ENCODE results near the gene LACC1. TPM values are rescaled to one million over a fixed set of nuclear protein-coding genes. Genes with fewer than 3 reads are reported as not detected.

LACC1 gene
- total and polyA plus RNA-seq, 2 donors (not counting 3 experiments of a cell fraction or from before 2014, with no cell fraction given): 1.2 to 4.0 TPM

- no peak for FAIRE-seq
- no peak for TF ChIP-seq EZH2 (IDR thresholded peaks at IDR 0.05; ENCODE audit: borderline replicate concordance, low read depth, low read length, severe bottlenecking)
- TF ChIP-seq GATA2 (IDR thresholded peaks at IDR 0.05; ENCODE audit: insufficient read depth, insufficient read length, low read depth, low read length): no peak
- TF ChIP-seq MYC (IDR thresholded peaks at IDR 0.05; ENCODE audit: low read depth, low read length): no peak
- no peak for TF ChIP-seq FOS (IDR thresholded peaks at IDR 0.05; ENCODE audit: borderline replicate concordance, insufficient read depth, low read length)
- H3K9ac ChIP-seq (replicated peaks; ENCODE audit: extremely low read depth, insufficient read depth, low read length): no peak overlapping the region
- no peak overlapping the region for H3K4me2 ChIP-seq (ENCODE audit: insufficient read depth, low read length)
- no peaks in the 10 kb centered on the region for H4K20me1 ChIP-seq (replicated peaks; ENCODE audit: control insufficient read depth, extremely low read depth, insufficient read depth, low read length)
- DNase-seq (ENCODE audit: low read depth, low spot score): no peak
- H2AFZ ChIP-seq (ENCODE audit: low read depth, low read length): no peak overlapping the region
- no peak overlapping the region for H3K27ac ChIP-seq (ENCODE audit: insufficient read depth, low read depth, low read length)
- H3K36me3 ChIP-seq (ENCODE audit: control insufficient read depth in 2 of 2, extremely low read depth in 1 of 2, insufficient read depth in 2 of 2, low read length in 2 of 2): no peaks in the 10 kb centered on the region
- no TSS peak for BruUV-seq (replicated peaks)
- intact Hi-C loops (cut with micrococcal nuclease) (no loop called here), dilution Hi-C loops (cut with MboI; ENCODE audit: extremely low pct_ligation_motif_present, low sequenced_read_pairs) (loop anchor here (25.0 kb wide), 1 partner anchor 547 kb away; no protein-coding TSS in a partner anchor)
- no peaks in the 10 kb centered on the region for H3K9me3 ChIP-seq (replicated peaks; ENCODE audit: control insufficient read depth, insufficient read depth, low read length)
- no peak overlapping the region for H3K4me3 ChIP-seq (replicated peaks in 1 of 3; ENCODE audit: insufficient read depth in 1 of 3, low read depth in 1 of 3, low read length in 3 of 3)
- peaks cover 6 to 10% of the 10 kb centered on the region in 2 experiments for H3K27me3 ChIP-seq (ENCODE audit: control insufficient read depth in 2 of 2, insufficient read depth in 2 of 2, low read length in 2 of 2)
- ChIA-PET POLR2A (no interaction called here), CTCF (interaction anchor here (1.6 kb wide), 1 partner anchor 21 kb away, joined by 7 read pairs; no protein-coding TSS in a partner anchor)
- no peaks in the 10 kb centered on the region for H3K9me1 ChIP-seq (replicated peaks; ENCODE audit: control insufficient read depth, extremely low read depth, insufficient read depth, low read length)
- H3K79me2 ChIP-seq (ENCODE audit: control insufficient read depth, insufficient read depth, low read length): no peaks in the 10 kb centered on the region
- no peaks in the 10 kb centered on the region for H3K4me1 ChIP-seq (ENCODE audit: control insufficient read depth, extremely low read depth, insufficient read depth, low read length)
Measured at GRCh38 chr13:43915451-43915850, 35.7 kb downstream of the LACC1 start.

DNA sequence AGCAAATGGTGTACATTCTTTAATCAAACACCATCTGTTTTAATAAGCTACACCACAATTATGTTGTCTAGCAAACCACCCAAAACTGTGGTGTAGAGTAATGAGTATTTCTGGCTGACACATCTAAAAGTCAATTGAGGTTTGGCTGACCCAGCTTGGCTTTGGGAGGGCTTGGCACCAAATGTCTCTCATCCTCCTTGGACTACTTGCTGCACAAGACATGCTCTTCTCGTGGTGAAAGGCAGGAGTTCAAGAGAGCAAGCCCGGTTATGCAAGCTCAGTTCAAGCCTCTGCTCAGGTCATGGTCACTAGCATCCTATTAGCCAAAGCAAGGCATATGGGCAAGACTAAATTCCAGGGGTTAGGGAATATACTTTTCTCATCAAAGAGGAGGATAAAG, 37.1 kb downstream of the LACC1 start:
- TF ChIP-seq FOS (IDR thresholded peaks at IDR 0.05; ENCODE audit: borderline replicate concordance, insufficient read depth, low read length): no peak
- no peak for TF ChIP-seq JUN (IDR thresholded peaks at IDR 0.05; ENCODE audit: borderline replicate concordance, insufficient read depth, insufficient read length, low read depth)
- no peak for TF ChIP-seq POLR2A (IDR thresholded peaks at IDR 0.05; ENCODE audit: low read depth, low read length)
- TF ChIP-seq MYC (IDR thresholded peaks at IDR 0.05; ENCODE audit: low read depth, low read length): no peak
- TF ChIP-seq, protein P1, sequence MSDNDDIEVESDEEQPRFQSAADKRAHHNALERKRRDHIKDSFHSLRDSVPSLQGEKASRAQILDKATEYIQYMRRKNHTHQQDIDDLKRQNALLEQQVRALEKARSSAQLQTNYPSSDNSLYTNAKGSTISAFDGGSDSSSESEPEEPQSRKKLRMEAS (IDR thresholded peaks at IDR 0.05; ENCODE audit: insufficient read depth, insufficient read length): no peak
- no peak for TF ChIP-seq POLR2AphosphoS5 (IDR thresholded peaks at IDR 0.05; ENCODE audit: insufficient read depth, low read depth, low read length)
- CTCF ChIA-PET: no interaction called here
- intact Hi-C loops (cut with micrococcal nuclease): no loop called here

More for the DNA sequence above, 37.1 kb downstream of the LACC1 start:
- H3K9me1 ChIP-seq (replicated peaks; ENCODE audit: control insufficient read depth, extremely low read depth, insufficient read depth, low read length): no peaks in the 10 kb centered on the region
- POLR2A ChIA-PET: no interaction called here
- no peak overlapping the region for H3K4me3 ChIP-seq (replicated peaks in 1 of 3; ENCODE audit: insufficient read depth in 1 of 3, low read depth in 1 of 3, low read length in 3 of 3)
- H3K27ac ChIP-seq (ENCODE audit: insufficient read depth, low read depth, low read length): no peak overlapping the region
- H3K79me2 ChIP-seq (ENCODE audit: control insufficient read depth, insufficient read depth, low read length): no peaks in the 10 kb centered on the region
- no TSS peak for BruUV-seq (replicated peaks)
- FAIRE-seq: no peak
- H3K9ac ChIP-seq (replicated peaks; ENCODE audit: extremely low read depth, insufficient read depth, low read length): no peak overlapping the region
- H3K27me3 ChIP-seq (ENCODE audit: control insufficient read depth in 2 of 2, insufficient read depth in 2 of 2, low read length in 2 of 2): peaks cover 10 to 11% of the 10 kb centered on the region in 2 experiments
- dilution Hi-C loops (cut with MboI; ENCODE audit: extremely low pct_ligation_motif_present, low sequenced_read_pairs): loop anchor here (25.0 kb wide), 1 partner anchor 545 kb away; no protein-coding TSS in a partner anchor
- no peaks in the 10 kb centered on the region for H3K9me3 ChIP-seq (replicated peaks; ENCODE audit: control insufficient read depth, insufficient read depth, low read length)
- H2AFZ ChIP-seq (ENCODE audit: low read depth, low read length): no peak overlapping the region
- DNase-seq (ENCODE audit: low read depth, low spot score): no peak
- H4K20me1 ChIP-seq (replicated peaks; ENCODE audit: control insufficient read depth, extremely low read depth, insufficient read depth, low read length): no peaks in the 10 kb centered on the region
- H3K4me2 ChIP-seq (ENCODE audit: insufficient read depth, low read length): no peak overlapping the region
- H3K4me1 ChIP-seq (ENCODE audit: control insufficient read depth, extremely low read depth, insufficient read depth, low read length): no peaks in the 10 kb centered on the region
- H3K36me3 ChIP-seq (ENCODE audit: control insufficient read depth in 2 of 2, extremely low read depth in 1 of 2, insufficient read depth in 2 of 2, low read length in 2 of 2): no peaks in the 10 kb centered on the region
